GM18526 (cell line): Measurements from ENCODE around the gene TOGARAM2.

ENCODE experiments used
- POLR2A ChIP-seq: IDR thresholded peaks from 3 replicates; pipeline ENCODE4 v1.6.1; 2011; ENCODE audit not compliant: insufficient read length; ENCODE audit errors: extremely low read depth

The TOGARAM2 gene

DNA sequence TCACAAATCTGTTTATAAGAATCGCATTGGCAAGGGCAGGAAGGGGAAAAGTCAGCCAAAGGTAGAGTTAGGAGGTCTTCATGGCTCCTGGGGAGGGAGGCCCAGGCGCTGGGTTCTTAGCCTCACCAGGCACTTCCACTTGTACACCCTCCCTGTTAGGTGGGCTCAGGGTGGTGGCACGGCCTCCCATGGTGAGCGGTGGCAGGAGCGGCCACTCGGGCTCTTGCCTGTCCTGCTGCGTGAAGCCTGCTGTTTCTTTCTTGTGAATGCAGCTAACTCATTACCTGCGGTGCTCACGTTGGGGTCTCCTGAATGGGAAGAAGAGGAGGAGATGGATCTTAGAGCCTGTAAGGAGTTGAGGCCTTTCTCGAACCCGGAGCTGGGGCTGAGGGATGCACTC is 40.8 kb downstream of the TOGARAM2 start:
- no peak for TF ChIP-seq POLR2A

DNA sequence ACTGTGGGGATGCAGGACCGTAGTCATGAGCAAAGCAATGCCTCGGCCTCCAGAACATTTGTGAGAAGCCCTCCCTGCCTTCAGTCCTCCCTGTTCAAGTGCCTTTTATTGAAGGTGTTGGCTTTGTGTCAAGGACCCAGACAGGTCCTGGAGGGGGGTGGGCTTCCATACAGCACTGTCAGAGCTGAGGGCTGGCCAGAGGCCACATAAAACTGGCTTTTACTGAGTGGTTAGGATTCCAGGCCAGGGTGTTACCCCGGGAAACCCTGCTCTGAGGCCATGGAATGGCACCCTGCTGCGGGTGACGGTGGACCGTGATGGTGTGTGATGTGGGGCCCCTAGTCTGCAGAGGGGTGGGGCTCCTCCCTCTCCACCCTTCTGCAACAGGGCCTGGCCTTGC is 41.6 kb downstream of the TOGARAM2 start:
- no peak for TF ChIP-seq POLR2A

DNA sequence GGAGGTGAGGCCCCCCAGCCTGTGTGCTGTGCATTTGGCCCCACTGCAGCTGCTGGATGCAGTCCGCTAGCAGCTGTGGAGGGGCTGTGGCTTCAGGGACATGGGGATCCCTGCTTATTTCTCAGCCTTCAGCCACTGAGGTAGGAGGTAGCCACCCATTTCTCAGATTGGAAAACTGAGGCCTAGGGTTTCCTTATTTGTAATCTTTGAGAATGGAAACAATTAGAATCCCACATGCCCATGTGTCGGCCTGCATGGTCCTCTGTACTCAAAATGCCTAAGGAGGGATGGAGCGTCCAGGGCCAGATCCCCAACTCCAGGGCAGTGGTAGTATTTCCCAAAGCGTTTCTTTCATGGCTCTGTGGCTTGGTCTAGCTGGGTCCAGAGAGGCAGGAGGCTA is 42.1 kb downstream of the TOGARAM2 start:
- no peak for TF ChIP-seq POLR2A

DNA sequence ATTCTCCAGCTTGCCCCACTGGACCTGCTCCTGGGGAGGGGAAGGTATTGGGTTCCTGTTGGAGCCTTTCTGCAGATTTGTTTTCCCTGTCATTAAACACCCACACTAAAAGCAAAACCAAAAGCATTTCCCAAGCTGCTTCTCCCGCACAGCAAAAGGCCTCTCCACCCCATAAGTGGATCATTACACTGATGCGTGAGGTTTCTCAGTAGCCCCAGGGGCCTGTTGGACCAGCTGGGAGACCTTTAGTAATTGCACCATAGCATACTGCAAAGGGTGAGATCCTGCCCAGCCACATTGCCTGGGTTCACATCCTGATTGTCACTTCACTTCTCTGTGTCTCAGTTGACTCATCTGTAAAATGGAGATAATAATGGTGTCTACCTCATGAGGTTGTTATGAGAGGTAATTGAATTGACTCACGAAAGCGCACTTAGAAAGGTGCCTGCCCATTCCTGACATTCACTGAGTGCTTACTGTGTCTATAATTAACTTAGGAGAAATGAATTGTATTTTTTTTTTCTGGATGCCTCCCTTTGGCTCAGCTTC is 43.9 kb downstream of the TOGARAM2 start:
- TF ChIP-seq POLR2A, result no peak

DNA sequence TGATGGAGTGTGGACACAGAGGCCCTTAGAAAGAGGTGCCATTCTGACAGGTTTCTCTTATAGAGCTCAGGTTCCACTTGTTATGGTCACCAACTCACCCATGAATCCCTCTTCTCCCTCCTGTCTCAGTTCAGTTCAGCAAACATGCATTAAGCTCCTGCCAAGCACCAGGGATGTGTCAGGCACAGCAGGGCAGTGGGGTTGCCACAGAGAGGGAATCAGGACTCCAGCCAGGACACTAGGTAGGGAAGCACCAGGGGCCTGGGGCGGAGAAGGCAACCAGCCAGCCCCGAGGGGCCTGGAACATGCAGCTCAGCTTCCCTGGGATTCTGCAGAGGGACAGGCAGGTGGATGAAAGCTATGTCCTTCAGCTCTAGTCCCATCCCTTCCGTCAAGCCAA is 44.6 kb downstream of the TOGARAM2 start:
- TF ChIP-seq POLR2A, result no peak

DNA sequence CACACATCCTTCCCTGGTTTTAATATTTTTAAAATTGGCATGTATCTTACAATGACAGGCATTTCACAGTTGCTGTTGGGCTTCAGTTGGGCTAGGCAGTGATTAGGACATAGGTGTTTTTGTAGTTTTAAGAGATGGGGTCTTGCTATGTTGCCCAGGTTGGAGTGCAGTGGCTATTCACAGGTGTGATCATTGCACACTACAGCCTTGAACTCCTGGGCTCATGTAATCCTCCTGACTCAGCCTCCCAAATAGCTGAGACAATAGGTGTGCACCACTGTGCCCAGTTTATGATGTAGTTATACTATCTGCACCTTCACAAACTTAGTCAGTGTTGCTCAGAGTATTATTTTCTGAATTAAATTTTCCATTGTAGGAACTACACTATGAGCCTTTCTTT is 49.9 kb downstream of the TOGARAM2 start:
- no peak for TF ChIP-seq POLR2A

GRCh38 chr2:29032189-29032588 is 51.1 kb downstream of the TOGARAM2 start:
- no peak for TF ChIP-seq POLR2A

GRCh38 chr2:29033172-29033571 is 52.1 kb downstream of the TOGARAM2 start:
- TF ChIP-seq POLR2A, result no peak

- TF ChIP-seq POLR2A, result no peak
These were observed 52.6 kb downstream of the TOGARAM2 start for GRCh38 chr2:29033656-29034055.

DNA sequence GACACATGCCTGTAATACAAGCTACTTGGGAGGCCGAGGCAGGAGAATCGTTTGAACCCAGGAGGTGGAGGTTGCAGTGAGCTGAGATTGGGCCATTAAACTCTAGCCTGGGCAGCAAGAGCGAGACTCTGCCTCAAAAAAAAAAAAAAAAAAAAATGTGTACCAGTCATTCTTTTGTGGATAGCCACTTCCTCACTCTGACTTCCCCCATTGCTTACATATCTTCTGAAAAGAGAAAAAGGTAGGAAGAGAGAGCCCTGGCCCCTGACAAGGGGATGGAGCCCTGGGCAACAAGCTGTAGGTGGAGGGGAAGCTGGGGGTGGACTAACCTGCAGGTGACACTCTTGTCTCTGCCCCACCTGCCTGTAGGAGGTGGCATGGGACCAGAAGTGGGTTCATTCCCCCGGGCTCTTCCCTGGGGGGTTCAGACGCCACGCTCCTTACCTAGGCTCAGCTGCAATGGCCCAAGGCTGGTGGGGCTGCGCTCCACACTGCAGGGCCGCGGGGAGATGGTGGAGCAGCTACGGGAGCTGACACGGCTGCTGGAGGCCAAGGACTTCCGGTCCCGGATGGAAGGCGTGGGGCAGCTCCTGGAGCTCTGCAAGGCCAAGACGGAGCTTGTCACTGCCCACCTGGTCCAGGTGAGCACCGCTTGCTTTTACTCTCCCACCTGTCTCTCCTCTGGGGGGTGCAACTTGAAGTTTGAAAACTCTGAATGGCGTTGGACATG is 54.1 kb downstream of the TOGARAM2 start:
- no peak for TF ChIP-seq POLR2A

GRCh38 chr2:29039718-29040480 is 58.8 kb downstream of the TOGARAM2 start:
- no peak for TF ChIP-seq POLR2A

DNA sequence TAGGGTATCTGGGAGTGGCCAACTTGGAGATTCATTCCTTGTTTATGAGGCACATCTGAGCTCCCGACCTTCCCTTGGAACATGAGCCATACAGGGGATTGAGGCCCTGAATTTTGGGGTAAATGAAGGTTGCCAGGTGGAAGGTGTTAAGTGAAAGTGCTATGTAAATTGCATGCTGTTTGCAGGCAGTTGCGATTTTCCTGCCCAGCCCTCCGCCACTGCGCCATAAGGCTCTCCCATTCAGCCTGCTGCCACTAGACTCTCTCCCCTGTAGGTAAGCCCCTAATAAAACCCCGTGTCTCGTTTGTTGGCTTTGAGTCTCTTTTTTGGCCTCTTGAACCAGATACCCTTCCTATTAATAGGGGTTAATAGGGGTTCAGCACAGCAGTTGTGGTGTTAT is 59.5 kb downstream of the TOGARAM2 start:
- no peak for TF ChIP-seq POLR2A

DNA sequence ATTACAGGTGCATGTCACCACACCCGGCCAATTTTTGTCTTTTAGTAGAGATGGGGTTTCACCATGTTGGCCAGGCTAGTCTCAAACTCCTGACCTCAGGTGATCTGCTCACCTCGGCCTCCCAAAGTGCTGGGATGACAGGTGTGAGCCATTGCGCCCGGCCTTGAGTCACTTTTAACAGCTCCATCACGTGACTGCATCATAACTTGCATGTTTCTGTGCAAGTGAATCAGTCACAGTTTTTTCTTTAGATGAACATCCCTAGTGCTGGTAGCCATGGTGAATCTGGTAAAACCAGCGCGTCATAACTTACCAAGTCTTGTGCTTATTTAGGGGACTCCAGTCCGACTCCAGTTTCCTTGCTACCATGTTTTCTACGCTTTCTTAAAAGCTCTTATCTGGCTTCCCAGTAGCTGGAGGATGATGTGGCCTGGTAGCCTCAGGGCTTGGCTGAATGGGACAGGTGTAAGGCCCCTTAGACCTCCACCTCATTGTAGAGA is 60.1 kb downstream of the TOGARAM2 start:
- TF ChIP-seq POLR2A, result no peak

DNA sequence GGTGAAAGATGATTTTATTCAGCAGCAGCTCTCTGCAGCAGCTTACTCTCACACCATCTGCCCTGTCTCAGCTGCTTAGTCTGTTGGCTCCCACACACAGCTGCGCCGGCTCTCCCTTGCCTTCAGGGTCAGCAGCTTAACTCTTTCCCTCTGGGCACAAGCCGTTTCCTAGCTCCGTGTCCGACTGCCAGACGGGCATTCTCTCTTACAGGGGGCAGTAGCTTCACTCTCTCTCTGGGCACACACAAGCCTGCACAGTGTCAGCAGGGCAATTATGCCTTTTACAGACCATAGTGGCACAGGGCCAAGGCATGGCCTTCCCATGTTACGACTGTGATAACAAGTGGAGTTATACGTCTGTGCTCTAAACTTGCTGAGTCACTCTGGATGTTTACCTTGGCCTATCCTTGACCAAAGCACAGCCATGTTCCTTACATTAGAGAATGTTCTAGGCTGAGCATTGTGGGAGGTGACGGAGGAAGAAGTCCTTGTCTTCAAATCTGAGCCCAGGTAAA is 61.5 kb downstream of the TOGARAM2 start:
- no peak for TF ChIP-seq POLR2A

DNA sequence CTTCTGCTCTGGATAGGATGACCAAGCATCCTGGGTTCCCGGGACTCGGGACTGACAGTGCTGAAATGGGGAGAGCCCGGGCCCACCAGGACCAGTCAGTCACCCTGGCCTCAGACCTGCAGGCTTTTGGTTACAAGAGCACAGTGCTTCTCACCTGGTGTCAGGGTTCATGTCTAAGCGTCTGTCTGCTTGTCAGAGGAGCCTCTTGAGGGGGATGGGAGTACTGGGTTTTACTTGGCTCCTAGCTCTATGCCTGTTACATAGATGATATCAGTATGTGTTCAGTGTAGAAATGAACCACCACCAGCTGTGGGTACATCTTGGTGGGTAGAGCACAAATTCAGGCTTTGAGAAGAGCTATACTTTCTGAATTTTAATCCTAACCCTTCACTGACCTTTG is 63.4 kb downstream of the TOGARAM2 start:
- no peak for TF ChIP-seq POLR2A

DNA sequence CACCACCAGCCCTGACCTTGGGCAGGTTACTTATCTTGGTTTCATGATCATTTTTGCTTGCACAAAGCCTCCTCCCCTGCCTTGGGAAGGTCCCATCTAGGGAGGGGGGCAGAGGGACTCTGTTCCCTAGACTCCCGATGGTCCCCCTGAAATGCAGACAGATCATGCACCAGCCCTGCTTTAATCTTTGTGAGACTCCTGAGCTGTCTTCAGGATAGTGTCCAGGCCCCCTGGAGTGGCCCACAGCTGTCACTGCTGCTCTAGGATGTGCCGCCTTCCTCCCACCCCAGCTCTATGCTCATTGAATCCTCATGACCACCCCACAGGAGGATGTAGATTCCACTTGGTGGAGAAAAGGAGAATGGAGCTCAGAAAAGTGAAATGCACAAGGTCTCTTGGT is 65.2 kb downstream of the TOGARAM2 start:
- no peak for TF ChIP-seq POLR2A

DNA sequence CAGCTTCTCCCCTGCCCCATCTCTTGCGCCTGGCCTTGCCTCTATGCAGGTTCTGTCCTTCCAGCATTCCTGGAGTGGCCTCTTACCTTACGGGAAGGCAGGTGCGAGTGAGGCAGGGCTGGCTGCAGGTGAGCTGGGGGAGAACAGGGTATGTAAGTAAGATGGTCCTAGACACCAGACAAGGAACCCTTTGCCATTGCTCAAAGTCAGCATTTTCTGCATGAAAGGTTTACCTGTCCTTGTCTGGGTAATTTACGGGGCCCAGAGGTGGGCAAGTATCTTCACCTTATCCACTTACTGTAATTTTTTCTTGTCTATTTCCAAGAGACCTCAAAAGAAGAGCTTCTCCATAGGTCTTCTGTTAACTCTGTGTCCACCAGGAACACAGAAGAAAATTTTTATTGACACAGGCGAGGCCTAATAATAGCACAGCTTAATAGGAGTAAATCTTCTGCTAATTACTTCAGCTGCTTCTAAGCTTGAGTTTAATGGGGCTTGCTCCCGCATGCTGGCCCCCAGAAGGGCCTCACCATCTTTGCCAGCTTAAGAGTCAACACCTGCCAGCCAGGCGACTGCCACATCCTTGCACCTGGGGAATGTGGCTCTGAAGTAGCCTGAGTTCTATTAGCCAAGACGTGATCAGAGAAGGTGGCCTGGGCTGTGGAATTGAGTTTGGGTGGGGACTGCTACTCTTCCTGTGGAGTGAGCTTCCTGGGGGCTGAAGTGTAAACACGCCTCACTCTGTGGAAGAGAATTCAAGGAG is 66.2 kb downstream of the TOGARAM2 start:
- no peak for TF ChIP-seq POLR2A
